K562 (cell line): ENCODE measurements around the gene MCU.

ENCODE experiments used
- CEBPB ChIP-seq: fragments of 450-650 bp; IDR thresholded peaks from 2 replicates; pipeline ENCODE4 v1.6.1; 2016; ENCODE audit warnings: missing genetic modification characterization, missing compliant biosample characterization
- DACH1 ChIP-seq: fragments of 450-650 bp; IDR thresholded peaks from 2 replicates; pipeline ENCODE4 v1.6.1; 2018; ENCODE audit not compliant: partially characterized antibody
- POLR2G ChIP-seq: fragments of 200-400 bp; formaldehyde crosslinking; IDR thresholded peaks from 2 replicates; pipeline ENCODE4 v1.6.1; 2017; ENCODE audit warnings: low read depth, mild to moderate bottlenecking, antibody characterized with exemption, low read length, moderate library complexity
- TOE1 ChIP-seq, 2 experiments: fragments of 450-650 bp in 1 of 2; sonication (generic) in 1 of 2; formaldehyde crosslinking in 1 of 2; IDR thresholded peaks; 2 replicates each; pipeline versions ENCODE4 v1.7.1 to v1.8.0; 2016 to 2022; ENCODE audit warnings: borderline replicate concordance in 2 of 2, mild to moderate bottlenecking in 2 of 2, antibody characterized with exemption in 1 of 2, inconsistent platforms in 1 of 2, low read depth in 1 of 2, missing genetic modification reagents in 1 of 2, moderate library complexity in 1 of 2
- ZNF324 ChIP-seq: fragments of 250-450 bp; sonication (Bioruptor Pico); IDR thresholded peaks from 2 replicates; pipeline ENCODE4 v1.4.0; 2020; ENCODE audit warnings: mild to moderate bottlenecking
- TF ChIP-seq, protein P1 (sequence below), 3 experiments: IDR thresholded peaks in 2 of 3; conservative IDR thresholded peaks in 1 of 3; 2 replicates each; pipeline ENCODE4 v1.5.1; 2011 to 2012; ENCODE audit warnings: low read length in 3 of 3, mild to moderate bottlenecking in 3 of 3, control low read depth in 2 of 3, improper control_type of control experiment in 1 of 3, inconsistent platforms in 1 of 3, low read depth in 1 of 3, mixed read lengths in 1 of 3, moderate library complexity in 1 of 3; ENCODE audit not compliant: insufficient read depth in 2 of 3
- TF ChIP-seq, protein P2 (sequence below), 2 experiments: fragments of 450-650 bp in 1 of 2; sonication (generic) in 1 of 2; formaldehyde crosslinking in 1 of 2; IDR thresholded peaks in 1 of 2; conservative IDR thresholded peaks in 1 of 2; 2 replicates each; pipeline versions ENCODE4 v1.6.1 to v1.8.1; 2016 to 2023; ENCODE audit warnings: mild to moderate bottlenecking in 2 of 2, moderate library complexity in 2 of 2, inconsistent platforms in 1 of 2, missing genetic modification reagents in 1 of 2

DNA sequence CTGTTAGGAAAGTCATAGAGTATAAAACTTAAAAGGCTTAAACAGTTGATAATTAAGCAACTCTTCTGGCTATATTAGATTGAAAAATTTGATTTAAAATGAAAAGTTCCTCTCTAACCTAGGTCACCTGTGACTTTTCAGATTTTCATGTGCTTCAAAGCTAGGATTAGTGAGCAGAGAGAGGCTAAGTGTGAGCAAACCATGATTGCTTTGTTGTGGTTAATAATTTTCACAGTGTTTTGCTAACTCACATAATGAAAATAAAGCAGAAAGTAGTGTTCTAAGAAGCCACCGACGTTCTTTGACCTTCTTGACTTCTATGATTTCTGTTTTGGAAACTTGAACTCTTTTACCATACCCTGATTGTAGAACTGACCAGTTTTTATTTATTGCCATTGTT, 126.1 kb downstream of the MCU start:
- TF ChIP-seq DACH1 (no peak), ZNF324 (CRISPR knock-in tag) (no peak), CEBPB (no peak), TOE1 (IDR thresholded peaks at IDR 0.05; ENCODE audit: borderline replicate concordance) (no peak), TOE1 (CRISPR knock-in tag; IDR thresholded peaks at IDR 0.05; ENCODE audit: borderline replicate concordance, low read depth) (no peak), POLR2G (no peak)
- TF ChIP-seq, protein P1, sequence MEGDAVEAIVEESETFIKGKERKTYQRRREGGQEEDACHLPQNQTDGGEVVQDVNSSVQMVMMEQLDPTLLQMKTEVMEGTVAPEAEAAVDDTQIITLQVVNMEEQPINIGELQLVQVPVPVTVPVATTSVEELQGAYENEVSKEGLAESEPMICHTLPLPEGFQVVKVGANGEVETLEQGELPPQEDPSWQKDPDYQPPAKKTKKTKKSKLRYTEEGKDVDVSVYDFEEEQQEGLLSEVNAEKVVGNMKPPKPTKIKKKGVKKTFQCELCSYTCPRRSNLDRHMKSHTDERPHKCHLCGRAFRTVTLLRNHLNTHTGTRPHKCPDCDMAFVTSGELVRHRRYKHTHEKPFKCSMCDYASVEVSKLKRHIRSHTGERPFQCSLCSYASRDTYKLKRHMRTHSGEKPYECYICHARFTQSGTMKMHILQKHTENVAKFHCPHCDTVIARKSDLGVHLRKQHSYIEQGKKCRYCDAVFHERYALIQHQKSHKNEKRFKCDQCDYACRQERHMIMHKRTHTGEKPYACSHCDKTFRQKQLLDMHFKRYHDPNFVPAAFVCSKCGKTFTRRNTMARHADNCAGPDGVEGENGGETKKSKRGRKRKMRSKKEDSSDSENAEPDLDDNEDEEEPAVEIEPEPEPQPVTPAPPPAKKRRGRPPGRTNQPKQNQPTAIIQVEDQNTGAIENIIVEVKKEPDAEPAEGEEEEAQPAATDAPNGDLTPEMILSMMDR (IDR thresholded peaks at IDR 0.05 in 2 of 3, conservative IDR thresholded peaks at IDR 0.05 in 1 of 3; ENCODE audit: insufficient read depth in 2 of 3, low read depth in 1 of 3, low read length in 3 of 3): no peak
- TF ChIP-seq, protein P2, sequence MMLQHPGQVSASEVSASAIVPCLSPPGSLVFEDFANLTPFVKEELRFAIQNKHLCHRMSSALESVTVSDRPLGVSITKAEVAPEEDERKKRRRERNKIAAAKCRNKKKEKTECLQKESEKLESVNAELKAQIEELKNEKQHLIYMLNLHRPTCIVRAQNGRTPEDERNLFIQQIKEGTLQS (IDR thresholded peaks at IDR 0.05): no peak
- TF ChIP-seq, protein P2 (CRISPR knock-in tag; conservative IDR thresholded peaks at IDR 0.05): no peak
